ENCODE data around the gene DYSF. TPM values are rescaled to one million over a fixed set of nuclear protein-coding genes. Genes with fewer than 3 reads are reported as not detected.

The DYSF gene
- total and polyA plus RNA-seq, 9 donors = 2.3 to 16.5 (median 5.1) TPM

GRCh38 chr2:71457923-71458322 is 4.6 kb downstream of the DYSF start:
- Histone ChIP-seq H3K27me3 (no peaks in the 10 kb centered on the region), H3K36me3 (no peaks in the 10 kb centered on the region), H3K27ac (no peak overlapping the region), H3K4me3 (no peak overlapping the region), H3K9me3 (no peaks in the 10 kb centered on the region), H3K4me1 (ENCODE audit: insufficient read depth) (no peaks in the 10 kb centered on the region)
- WGBS, 3 donors = 88 to 94% (median 93%) methylated on average over 4 of the region's 4 CpGs
- intact Hi-C loops (cut with DNase I) = no loop called here
- TF ChIP-seq POLR2A (IDR thresholded peaks at IDR 0.05) = no peak
- TF ChIP-seq CTCF (IDR thresholded peaks at IDR 0.05) = no peak
- TF ChIP-seq EP300 (IDR thresholded peaks at IDR 0.05) = no peak
- no peak for DNase-seq

GRCh38 chr2:71458413-71459083 is 5.2 kb downstream of the DYSF start:
- Histone ChIP-seq H3K27ac (no peak overlapping the region), H3K9me3 (no peaks in the 10 kb centered on the region), H3K36me3 (no peaks in the 10 kb centered on the region), H3K4me3 (no peak overlapping the region), H3K4me1 (ENCODE audit: insufficient read depth) (no peaks in the 10 kb centered on the region), H3K27me3 (no peaks in the 10 kb centered on the region)
- intact Hi-C loops (cut with DNase I) = no loop called here
- 76 to 81% (median 76%) methylated on average over 7 of the region's 7 CpGs for WGBS, 3 donors
- TF ChIP-seq CTCF (IDR thresholded peaks at IDR 0.05) = no peak
- TF ChIP-seq POLR2A (IDR thresholded peaks at IDR 0.05) = no peak
- TF ChIP-seq EP300 (IDR thresholded peaks at IDR 0.05) = no peak
- no peak for DNase-seq

- H3K4me1 ChIP-seq (ENCODE audit: insufficient read depth) = no peaks in the 10 kb centered on the region
- WGBS, 3 donors = 60 to 66% (median 61%) methylated on average over 2 of the region's 2 CpGs
- H3K9me3 ChIP-seq = no peaks in the 10 kb centered on the region
- intact Hi-C loops (cut with DNase I) = no loop called here
- H3K27me3 ChIP-seq = no peaks in the 10 kb centered on the region
- H3K4me3 ChIP-seq = no peak overlapping the region
- H3K27ac ChIP-seq = no peak overlapping the region
- TF ChIP-seq EP300 (IDR thresholded peaks at IDR 0.05) (no peak), POLR2A (IDR thresholded peaks at IDR 0.05) (no peak)
- DNase-seq = no peak
- no peaks in the 10 kb centered on the region for H3K36me3 ChIP-seq
These were observed 5.7 kb downstream of the DYSF start for GRCh38 chr2:71459084-71459431.

- Histone ChIP-seq H3K27ac (no peak overlapping the region), H3K4me3 (no peak overlapping the region), H3K36me3 (no peaks in the 10 kb centered on the region), H3K9me3 (no peaks in the 10 kb centered on the region), H3K27me3 (no peaks in the 10 kb centered on the region), H3K4me1 (ENCODE audit: insufficient read depth) (no peaks in the 10 kb centered on the region)
- 87 to 93% (median 89%) methylated on average over 6 of the region's 6 CpGs for WGBS, 3 donors
- no peak for DNase-seq
- TF ChIP-seq EP300 (IDR thresholded peaks at IDR 0.05) (no peak), CTCF (IDR thresholded peaks at IDR 0.05) (no peak), POLR2A (IDR thresholded peaks at IDR 0.05) (no peak)
- intact Hi-C loops (cut with DNase I) = no loop called here
These were observed 6.7 kb downstream of the DYSF start for GRCh38 chr2:71460056-71460455.

GRCh38 chr2:71460595-71461303 is 7.4 kb downstream of the DYSF start:
- Histone ChIP-seq H3K4me1 (ENCODE audit: insufficient read depth) (no peaks in the 10 kb centered on the region), H3K27me3 (no peaks in the 10 kb centered on the region), H3K27ac (no peak overlapping the region), H3K4me3 (no peak overlapping the region), H3K36me3 (no peaks in the 10 kb centered on the region), H3K9me3 (no peaks in the 10 kb centered on the region)
- intact Hi-C loops (cut with DNase I) = no loop called here
- TF ChIP-seq POLR2A (IDR thresholded peaks at IDR 0.05) (no peak), EP300 (IDR thresholded peaks at IDR 0.05) (no peak), CTCF (IDR thresholded peaks at IDR 0.05) (no peak)
- 48 to 58% (median 51%) methylated on average over 9 of the region's 9 CpGs for WGBS, 3 donors
- DNase-seq = no peak
